ENCODE measurements around the gene SRPK2.
"Not testable (repeated sequence)": the region's sequence is repeated elsewhere in the genome, so short reads cannot be mapped to it uniquely, and the experiment has no call there.

DNA sequence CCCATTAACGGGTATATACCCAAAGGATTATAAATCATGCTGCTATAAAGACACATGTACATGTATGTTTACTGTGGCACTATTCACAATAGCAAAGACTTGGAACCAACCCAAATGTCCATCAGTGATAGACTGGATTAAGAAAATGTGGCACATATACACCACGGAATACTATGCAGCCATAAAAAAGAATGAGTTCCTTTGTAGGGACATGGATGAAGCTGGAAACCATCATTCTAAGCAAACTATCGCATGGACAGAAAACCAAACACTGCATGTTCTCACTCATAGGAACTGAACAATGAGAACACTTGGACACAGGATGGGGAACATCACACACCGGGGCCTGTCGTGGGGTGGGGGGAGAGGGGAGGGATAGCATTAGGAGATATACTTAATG, 26.0 kb downstream of the SRPK2 start:
- TF ChIP-seq EZH2 (conservative IDR thresholded peaks at IDR 0.05; ENCODE audit: low read depth, low read length); HES4 (CRISPR knock-in tag; IDR thresholded peaks at IDR 0.05; ENCODE audit: borderline replicate concordance); WIZ (CRISPR knock-in tag; IDR thresholded peaks at IDR 0.05); ARID2 (CRISPR knock-in tag; IDR thresholded peaks at IDR 0.05; ENCODE audit: borderline replicate concordance); RORA (CRISPR knock-in tag; IDR thresholded peaks at IDR 0.05): not testable (repeated sequence)
- TF ChIP-seq, protein P1, sequence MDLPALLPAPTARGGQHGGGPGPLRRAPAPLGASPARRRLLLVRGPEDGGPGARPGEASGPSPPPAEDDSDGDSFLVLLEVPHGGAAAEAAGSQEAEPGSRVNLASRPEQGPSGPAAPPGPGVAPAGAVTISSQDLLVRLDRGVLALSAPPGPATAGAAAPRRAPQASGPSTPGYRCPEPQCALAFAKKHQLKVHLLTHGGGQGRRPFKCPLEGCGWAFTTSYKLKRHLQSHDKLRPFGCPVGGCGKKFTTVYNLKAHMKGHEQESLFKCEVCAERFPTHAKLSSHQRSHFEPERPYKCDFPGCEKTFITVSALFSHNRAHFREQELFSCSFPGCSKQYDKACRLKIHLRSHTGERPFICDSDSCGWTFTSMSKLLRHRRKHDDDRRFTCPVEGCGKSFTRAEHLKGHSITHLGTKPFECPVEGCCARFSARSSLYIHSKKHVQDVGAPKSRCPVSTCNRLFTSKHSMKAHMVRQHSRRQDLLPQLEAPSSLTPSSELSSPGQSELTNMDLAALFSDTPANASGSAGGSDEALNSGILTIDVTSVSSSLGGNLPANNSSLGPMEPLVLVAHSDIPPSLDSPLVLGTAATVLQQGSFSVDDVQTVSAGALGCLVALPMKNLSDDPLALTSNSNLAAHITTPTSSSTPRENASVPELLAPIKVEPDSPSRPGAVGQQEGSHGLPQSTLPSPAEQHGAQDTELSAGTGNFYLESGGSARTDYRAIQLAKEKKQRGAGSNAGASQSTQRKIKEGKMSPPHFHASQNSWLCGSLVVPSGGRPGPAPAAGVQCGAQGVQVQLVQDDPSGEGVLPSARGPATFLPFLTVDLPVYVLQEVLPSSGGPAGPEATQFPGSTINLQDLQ (CRISPR knock-in tag; IDR thresholded peaks at IDR 0.05): not testable (repeated sequence)
- TF ChIP-seq, protein P2, sequence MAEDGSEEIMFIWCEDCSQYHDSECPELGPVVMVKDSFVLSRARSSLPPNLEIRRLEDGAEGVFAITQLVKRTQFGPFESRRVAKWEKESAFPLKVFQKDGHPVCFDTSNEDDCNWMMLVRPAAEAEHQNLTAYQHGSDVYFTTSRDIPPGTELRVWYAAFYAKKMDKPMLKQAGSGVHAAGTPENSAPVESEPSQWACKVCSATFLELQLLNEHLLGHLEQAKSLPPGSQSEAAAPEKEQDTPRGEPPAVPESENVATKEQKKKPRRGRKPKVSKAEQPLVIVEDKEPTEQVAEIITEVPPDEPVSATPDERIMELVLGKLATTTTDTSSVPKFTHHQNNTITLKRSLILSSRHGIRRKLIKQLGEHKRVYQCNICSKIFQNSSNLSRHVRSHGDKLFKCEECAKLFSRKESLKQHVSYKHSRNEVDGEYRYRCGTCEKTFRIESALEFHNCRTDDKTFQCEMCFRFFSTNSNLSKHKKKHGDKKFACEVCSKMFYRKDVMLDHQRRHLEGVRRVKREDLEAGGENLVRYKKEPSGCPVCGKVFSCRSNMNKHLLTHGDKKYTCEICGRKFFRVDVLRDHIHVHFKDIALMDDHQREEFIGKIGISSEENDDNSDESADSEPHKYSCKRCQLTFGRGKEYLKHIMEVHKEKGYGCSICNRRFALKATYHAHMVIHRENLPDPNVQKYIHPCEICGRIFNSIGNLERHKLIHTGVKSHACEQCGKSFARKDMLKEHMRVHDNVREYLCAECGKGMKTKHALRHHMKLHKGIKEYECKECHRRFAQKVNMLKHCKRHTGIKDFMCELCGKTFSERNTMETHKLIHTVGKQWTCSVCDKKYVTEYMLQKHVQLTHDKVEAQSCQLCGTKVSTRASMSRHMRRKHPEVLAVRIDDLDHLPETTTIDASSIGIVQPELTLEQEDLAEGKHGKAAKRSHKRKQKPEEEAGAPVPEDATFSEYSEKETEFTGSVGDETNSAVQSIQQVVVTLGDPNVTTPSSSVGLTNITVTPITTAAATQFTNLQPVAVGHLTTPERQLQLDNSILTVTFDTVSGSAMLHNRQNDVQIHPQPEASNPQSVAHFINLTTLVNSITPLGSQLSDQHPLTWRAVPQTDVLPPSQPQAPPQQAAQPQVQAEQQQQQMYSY (CRISPR knock-in tag; IDR thresholded peaks at IDR 0.05): not testable (repeated sequence)

Data from HepG2 (cell line).